BJ (cell line): Measurements from ENCODE around the gene SUGCT. TPM values are rescaled to one million over a fixed set of nuclear protein-coding genes. Genes with fewer than 3 reads are reported as not detected.

ENCODE experiments used
- CTCF ChIA-PET: fragments of 350-600 bp; formaldehyde crosslinking; extraction: SDS; loops from one replicate; lab custom pipeline; 2021; ENCODE audit warnings: antibody characterized with exemption, inconsistent platforms; lab: Yijun Ruan, JAX
- POLR2A ChIA-PET: fragments of 300-600 bp; sonication (Branson Sonifier 250); formaldehyde crosslinking; extraction: SDS; loops from one replicate; lab custom pipeline; 2021; ENCODE audit warnings: antibody characterized with exemption; lab: Charles Lee
- DNase-seq: peaks from one replicate; pipeline ENCODE4 v3.0.0-alpha.2; 2011; ENCODE audit warnings: low read depth
- H3K27me3 ChIP-seq: 2 replicates; pipeline ENCODE4 v1.6.0; 2011; ENCODE audit warnings: low read length; ENCODE audit not compliant: control insufficient read depth, insufficient read depth
- H3K36me3 ChIP-seq: 2 replicates; pipeline ENCODE4 v1.5.1; 2011; ENCODE audit warnings: low read length; ENCODE audit not compliant: control insufficient read depth, insufficient read depth
- H3K4me3 ChIP-seq: 2 replicates; pipeline ENCODE4 v1.5.1; 2011; ENCODE audit warnings: low read depth, mild to moderate bottlenecking, control low read depth, low read length
- CTCF ChIP-seq: IDR thresholded peaks from 2 replicates; pipeline ENCODE4 v1.5.1; 2011; ENCODE audit warnings: low read depth, mild to moderate bottlenecking, control low read depth, inconsistent platforms, low read length, moderate library complexity; ENCODE audit not compliant: insufficient read depth
- polyA plus RNA-seq: library from polyadenylated mRNA; depleted of rRNA; stranded (reverse); fragments of >200 nt; gene quantifications from 2 replicates; pipeline ENCODE4 v1.2.3, GENCODE V29; 2011

SUGCT gene
- polyA plus RNA-seq, 1 experiment: 10.6 TPM

DNA sequence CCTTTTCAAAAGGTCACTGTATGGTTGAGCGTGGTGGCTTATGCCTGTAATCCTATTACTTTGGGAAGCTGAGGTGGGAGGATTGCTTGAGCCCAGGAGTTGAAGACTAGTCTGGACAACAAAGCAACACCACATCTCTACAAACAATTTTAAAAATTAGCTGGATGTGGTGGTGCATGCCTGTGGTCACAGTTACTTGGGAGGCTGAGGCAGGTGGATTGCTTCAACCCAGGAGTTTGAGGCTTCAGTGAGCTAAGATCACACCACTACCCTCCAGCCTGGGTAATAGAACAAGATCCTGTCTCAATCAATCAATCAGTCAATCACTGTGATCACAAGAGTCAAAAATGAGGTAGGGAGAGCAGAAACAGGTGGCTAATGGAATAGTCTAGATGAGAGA lies 97.0 kb downstream of the SUGCT start:
- POLR2A ChIA-PET: interaction anchor here (0.6 to 0.8 kb wide), 2 partner anchors 20 to 820 kb away, joined by 3 to 4 read pairs; no protein-coding TSS in a partner anchor

GRCh38 chr7:40232242-40232893 lies 97.6 kb downstream of the SUGCT start:
- H3K4me3 ChIP-seq: no peak overlapping the region
- CTCF ChIA-PET: interaction anchor here (0.6 to 2.6 kb wide), 31 partner anchors 9 to 1558 kb away, joined by 3 to 19 read pairs (median 3); no protein-coding TSS in a partner anchor
- DNase-seq: no peak
- POLR2A ChIA-PET: interaction anchor here (0.6 to 0.8 kb wide), 2 partner anchors 21 to 819 kb away, joined by 3 to 4 read pairs; no protein-coding TSS in a partner anchor
- no peaks in the 10 kb centered on the region for H3K27me3 ChIP-seq
- peak; percentile 60 for TF ChIP-seq CTCF
- H3K36me3 ChIP-seq: no peaks in the 10 kb centered on the region

More for the DNA sequence above, 97.0 kb downstream of the SUGCT start:
- DNase-seq: no peak
- TF ChIP-seq CTCF: no peak
- no peaks in the 10 kb centered on the region for H3K36me3 ChIP-seq
- H3K27me3 ChIP-seq: no peaks in the 10 kb centered on the region
- H3K4me3 ChIP-seq: no peak overlapping the region
- CTCF ChIA-PET: interaction anchor here (0.7 to 2.6 kb wide), 20 partner anchors 9 to 1500 kb away, joined by 3 to 19 read pairs (median 4); no protein-coding TSS in a partner anchor

GRCh38 chr7:40234046-40234445 lies 99.2 kb downstream of the SUGCT start:
- ChIA-PET POLR2A (no interaction called here), CTCF (interaction anchor here (1.0 kb wide), 1 partner anchor 260 kb away, joined by 3 read pairs; no protein-coding TSS in a partner anchor)
- Histone ChIP-seq H3K27me3 (no peaks in the 10 kb centered on the region), H3K4me3 (no peak overlapping the region), H3K36me3 (no peaks in the 10 kb centered on the region)
- no peak for DNase-seq
- no peak for TF ChIP-seq CTCF

DNA sequence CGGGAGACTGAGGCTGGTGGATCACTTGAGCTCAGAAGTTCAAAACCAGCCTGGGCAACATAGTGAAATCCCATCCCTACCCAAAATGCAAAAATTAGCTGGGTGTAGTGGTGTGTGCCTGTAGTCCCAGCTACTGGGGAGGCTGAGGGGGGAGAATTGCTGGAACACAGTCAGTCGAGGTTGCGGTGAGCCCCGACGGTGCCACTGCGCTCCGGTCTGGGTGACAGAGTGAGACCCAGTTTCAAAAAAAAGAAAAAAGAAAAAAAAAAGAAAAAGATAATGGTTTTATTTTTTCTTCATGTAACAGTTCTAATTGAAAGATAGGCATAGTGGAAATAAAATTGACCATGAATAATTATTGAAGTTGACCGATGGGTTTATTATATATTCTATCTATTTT lies 99.9 kb downstream of the SUGCT start:
- no peaks in the 10 kb centered on the region for H3K27me3 ChIP-seq
- H3K36me3 ChIP-seq: no peaks in the 10 kb centered on the region
- no peak overlapping the region for H3K4me3 ChIP-seq
- no peak for TF ChIP-seq CTCF
- POLR2A ChIA-PET: no interaction called here
- CTCF ChIA-PET: interaction anchor here (1.6 kb wide), 1 partner anchor 91 kb away, joined by 3 read pairs; no protein-coding TSS in a partner anchor
- DNase-seq: no peak

- Histone ChIP-seq H3K4me3 (no peak overlapping the region), H3K36me3 (no peaks in the 10 kb centered on the region), H3K27me3 (no peaks in the 10 kb centered on the region)
- TF ChIP-seq CTCF: no peak
- CTCF ChIA-PET: interaction anchor here (0.6 kb wide), 1 partner anchor 68 kb away, joined by 3 read pairs; no protein-coding TSS in a partner anchor
- POLR2A ChIA-PET: no interaction called here
- no peak for DNase-seq
Observed at GRCh38 chr7:40237731-40238130, 102.9 kb downstream of the SUGCT start.
